Colonic mucosa (tissue), 4 donors: ENCODE measurements around the gene ZCCHC8. TPM values are rescaled to one million over a fixed set of nuclear protein-coding genes. Genes with fewer than 3 reads are reported as not detected.

Source experiments
- DNase-seq: peaks from one replicate; pipeline ENCODE4 v3.0.0-alpha.2; 2020
- H3K27ac ChIP-seq: fragments of 200-600 bp; one replicate; pipeline ENCODE4 v1.8.0; 2021
- H3K27me3 ChIP-seq: fragments of 200-600 bp; one replicate; pipeline ENCODE4 v1.8.0; 2021
- H3K36me3 ChIP-seq: fragments of 200-600 bp; one replicate; pipeline ENCODE4 v1.8.0; 2021
- H3K4me1 ChIP-seq: fragments of 200-600 bp; one replicate; pipeline ENCODE4 v1.8.0; 2021; ENCODE audit warnings: mild to moderate bottlenecking
- H3K4me3 ChIP-seq: fragments of 200-600 bp; one replicate; pipeline ENCODE4 v1.8.0; 2021
- H3K9ac ChIP-seq, 2 donors: one replicate each; pipeline ENCODE4 v1.7.0; 2013; ENCODE audit warnings: control low read depth in 2 of 2, low read depth in 2 of 2, low read length in 2 of 2
- H3K9me3 ChIP-seq: fragments of 200-600 bp; one replicate; pipeline ENCODE4 v1.8.0; 2021
- intact Hi-C: fragments of 100-400 bp; cut with DNase I; formaldehyde crosslinking; loops from one replicate; pipeline ENCODE4 v1.14.1; 2022
- total RNA-seq, 2 donors: library from RNA; stranded (reverse); fragmentation: NEBNext Ultra II Directional in 1 of 2; extraction: Animal tissue kit (Norgen Biotek cat#: 25700) in 1 of 2; gene quantifications; one replicate each; pipeline ENCODE4 v1.2.1, GENCODE V29; 2021
- TF ChIP-seq, protein P1 (sequence below): fragments of 200-600 bp; IDR thresholded peaks from one replicate; pipeline ENCODE4 v1.8.0; 2022; ENCODE audit warnings: antibody characterized with exemption, mild to moderate bottlenecking
- donor health status: healthy.
- donor health status: DM: no; HTN: no; CAD: no.
- donor health status: DM: no; HTN: no; CAD: no.

Gene ZCCHC8
- total RNA-seq, 2 donors from 2014 or later, result 17.7 to 20.3 TPM

- Histone ChIP-seq H3K27me3 (no peaks in the 10 kb centered on the region), H3K9ac (no peak overlapping the region), H3K27ac (no peak overlapping the region), H3K9me3 (no peaks in the 10 kb centered on the region), H3K36me3 (peaks cover 68% of the 10 kb centered on the region), H3K4me3 (no peak overlapping the region), H3K4me1 (no peaks in the 10 kb centered on the region)
- no peak for DNase-seq
- TF ChIP-seq, protein P1, sequence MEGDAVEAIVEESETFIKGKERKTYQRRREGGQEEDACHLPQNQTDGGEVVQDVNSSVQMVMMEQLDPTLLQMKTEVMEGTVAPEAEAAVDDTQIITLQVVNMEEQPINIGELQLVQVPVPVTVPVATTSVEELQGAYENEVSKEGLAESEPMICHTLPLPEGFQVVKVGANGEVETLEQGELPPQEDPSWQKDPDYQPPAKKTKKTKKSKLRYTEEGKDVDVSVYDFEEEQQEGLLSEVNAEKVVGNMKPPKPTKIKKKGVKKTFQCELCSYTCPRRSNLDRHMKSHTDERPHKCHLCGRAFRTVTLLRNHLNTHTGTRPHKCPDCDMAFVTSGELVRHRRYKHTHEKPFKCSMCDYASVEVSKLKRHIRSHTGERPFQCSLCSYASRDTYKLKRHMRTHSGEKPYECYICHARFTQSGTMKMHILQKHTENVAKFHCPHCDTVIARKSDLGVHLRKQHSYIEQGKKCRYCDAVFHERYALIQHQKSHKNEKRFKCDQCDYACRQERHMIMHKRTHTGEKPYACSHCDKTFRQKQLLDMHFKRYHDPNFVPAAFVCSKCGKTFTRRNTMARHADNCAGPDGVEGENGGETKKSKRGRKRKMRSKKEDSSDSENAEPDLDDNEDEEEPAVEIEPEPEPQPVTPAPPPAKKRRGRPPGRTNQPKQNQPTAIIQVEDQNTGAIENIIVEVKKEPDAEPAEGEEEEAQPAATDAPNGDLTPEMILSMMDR, result no peak
- intact Hi-C loops, result no loop called here
Observed at GRCh38 chr12:122508163-122508562, 7.4 kb upstream of the ZCCHC8 start.

DNA sequence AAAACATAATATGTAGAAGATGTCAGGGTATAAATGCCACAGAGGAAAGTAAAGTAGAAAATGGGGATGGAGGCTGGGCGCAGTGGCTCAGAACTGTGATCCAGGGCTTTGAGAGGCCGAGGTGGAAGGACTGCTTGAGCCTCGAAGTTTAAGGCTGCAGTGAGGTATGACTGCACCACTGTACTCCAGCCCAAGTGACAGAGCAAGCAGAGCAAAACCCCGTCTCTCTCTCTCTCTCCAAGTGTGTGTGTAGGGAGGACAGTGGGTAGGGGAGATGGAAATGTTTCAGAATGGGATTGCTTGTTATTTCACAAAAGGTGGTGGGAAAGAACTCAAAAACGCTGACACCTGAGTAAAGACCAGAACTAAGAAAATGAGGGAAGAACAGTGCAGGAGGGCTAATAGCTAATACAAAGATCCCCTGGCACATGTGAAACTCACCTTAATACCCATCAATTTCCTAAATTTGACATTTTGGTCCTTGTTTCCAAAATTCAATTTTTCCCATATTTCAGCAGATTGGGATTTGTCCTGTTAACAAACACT, 5.7 kb upstream of the ZCCHC8 start:
- intact Hi-C loops, result no loop called here
- TF ChIP-seq, protein P1, result no peak

GRCh38 chr12:122505419-122506051, 4.8 kb upstream of the ZCCHC8 start:
- intact Hi-C loops, result no loop called here
- Histone ChIP-seq H3K9me3 (no peaks in the 10 kb centered on the region), H3K4me1 (peaks cover 4% of the 10 kb centered on the region), H3K27ac (no peak overlapping the region), H3K27me3 (no peaks in the 10 kb centered on the region), H3K36me3 (peaks cover 50% of the 10 kb centered on the region), H3K9ac (no peak overlapping the region), H3K4me3 (no peak overlapping the region)
- TF ChIP-seq, protein P1, result no peak
- no peak for DNase-seq

More for the DNA sequence above, 5.7 kb upstream of the ZCCHC8 start:
- Histone ChIP-seq H3K4me1 (no peaks in the 10 kb centered on the region), H3K36me3 (peaks cover 60% of the 10 kb centered on the region), H3K27ac (no peak overlapping the region), H3K9me3 (no peaks in the 10 kb centered on the region), H3K9ac (no peak overlapping the region), H3K27me3 (no peaks in the 10 kb centered on the region), H3K4me3 (no peak overlapping the region)
- no peak for DNase-seq

DNA sequence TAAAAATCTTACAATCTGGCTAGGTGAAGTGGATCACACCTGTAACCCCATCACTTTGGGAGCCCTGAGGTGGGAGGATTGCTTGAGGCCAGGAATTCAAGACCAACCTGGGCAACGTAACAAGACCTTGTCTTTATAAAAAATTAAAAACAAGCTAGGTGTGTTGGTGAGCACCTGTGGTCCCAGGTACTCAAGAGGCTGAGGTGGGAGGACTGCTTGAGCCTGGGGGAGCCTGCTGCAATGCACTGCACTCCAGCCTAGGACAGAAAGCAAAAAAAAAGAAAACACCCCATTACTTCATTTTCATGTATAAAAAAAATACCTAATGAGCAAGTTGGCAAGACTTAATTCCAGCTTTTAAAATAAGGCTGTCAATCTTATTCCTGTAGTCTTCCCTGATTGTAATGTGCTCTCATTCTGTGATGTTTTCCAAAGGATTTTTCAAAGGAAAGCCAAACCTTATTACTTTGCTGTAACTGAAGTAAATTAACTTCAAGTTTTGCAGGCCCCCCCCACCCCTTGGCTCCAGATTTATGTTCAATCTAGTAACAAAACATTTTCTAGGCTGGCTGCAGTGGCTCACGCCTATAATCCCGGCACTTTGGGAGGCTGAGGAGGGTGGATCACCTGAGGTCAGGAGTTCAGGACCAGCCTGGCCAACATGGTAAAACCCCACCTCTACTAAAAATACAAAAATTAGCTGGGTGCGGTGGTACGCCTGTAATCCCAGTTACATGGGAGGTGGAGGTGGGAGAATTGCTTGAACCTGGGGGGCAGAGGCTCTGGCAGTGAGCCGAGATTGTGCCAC, 3.3 kb upstream of the ZCCHC8 start:
- no peak overlapping the region for H3K27ac ChIP-seq
- TF ChIP-seq, protein P1, result no peak
- H3K36me3 ChIP-seq, result peaks cover 36% of the 10 kb centered on the region
- no peaks in the 10 kb centered on the region for H3K9me3 ChIP-seq
- no peaks in the 10 kb centered on the region for H3K27me3 ChIP-seq
- intact Hi-C loops, result no loop called here
- H3K9ac ChIP-seq, result no peak overlapping the region
- DNase-seq, result no peak
- H3K4me3 ChIP-seq, result no peak overlapping the region
- peaks cover 7% of the 10 kb centered on the region for H3K4me1 ChIP-seq

GRCh38 chr12:122503147-122503751, 2.5 kb upstream of the ZCCHC8 start:
- Histone ChIP-seq H3K27ac (no peak overlapping the region), H3K4me3 (no peak overlapping the region), H3K36me3 (peaks cover 30% of the 10 kb centered on the region), H3K9me3 (no peaks in the 10 kb centered on the region), H3K4me1 (peaks cover 7% of the 10 kb centered on the region), H3K9ac (no peak overlapping the region), H3K27me3 (no peaks in the 10 kb centered on the region)
- intact Hi-C loops, result no loop called here
- no peak for DNase-seq
- TF ChIP-seq, protein P1, result no peak
